Fibroblast of pulmonary artery (primary cell): ENCODE results near the gene SCAANT1.

ENCODE experiments used
- DNase-seq: peaks from one replicate; pipeline ENCODE4 v3.0.0-alpha.2; 2010; ENCODE audit warnings: low read depth
- H3K4me3 ChIP-seq: replicated peaks from 2 replicates; pipeline ENCODE4 v1.5.1; 2011; ENCODE audit warnings: low read depth, mild to moderate bottlenecking, control low read depth, low read length, moderate library complexity
- CTCF ChIP-seq: IDR thresholded peaks from 2 replicates; pipeline ENCODE4 v1.5.1; 2011; ENCODE audit warnings: mild to moderate bottlenecking, control low read depth, low read length, inconsistent platforms; ENCODE audit errors: missing control alignments

Gene SCAANT1

DNA sequence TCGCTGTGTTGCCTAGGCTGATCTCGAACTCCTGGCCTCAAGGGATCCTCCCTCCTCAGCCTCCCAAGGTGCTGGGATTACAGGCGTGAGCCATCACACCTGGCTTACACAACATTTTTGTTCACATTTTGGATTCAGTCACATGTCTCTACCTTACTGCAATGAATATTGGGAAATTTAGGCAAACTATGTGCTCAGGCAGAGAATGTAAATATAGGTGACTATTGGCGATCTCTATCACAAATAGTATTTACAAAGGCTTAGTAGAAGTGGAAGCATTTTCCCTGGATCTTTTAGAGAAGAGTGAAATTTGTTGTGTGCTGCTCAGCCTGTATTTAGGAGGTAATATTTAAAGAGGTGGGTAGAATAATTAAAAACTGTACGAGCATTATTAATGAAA lies 20.7 kb downstream of the SCAANT1 start:
- DNase-seq = no peak
- TF ChIP-seq CTCF = no peak
- H3K4me3 ChIP-seq = no peak overlapping the region

DNA sequence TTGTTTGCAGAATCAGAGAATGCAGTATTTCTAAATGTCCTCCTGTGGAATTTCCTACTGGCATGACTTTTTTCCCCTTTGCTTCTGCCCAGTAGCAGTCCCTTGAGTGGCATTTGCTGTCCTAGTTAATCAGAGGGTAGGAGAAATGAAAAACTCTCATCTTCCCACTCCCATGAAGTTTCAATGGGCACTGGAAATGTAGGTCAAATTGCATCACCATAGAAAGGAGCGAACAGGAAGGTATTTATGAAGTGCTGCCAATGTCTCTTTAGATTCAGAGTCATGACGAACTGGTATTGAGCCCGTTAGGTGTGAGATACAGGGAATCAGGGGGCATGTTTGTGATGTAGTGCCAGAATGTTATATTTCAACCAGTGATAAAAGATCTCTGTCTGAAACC lies 25.3 kb downstream of the SCAANT1 start:
- no peak for DNase-seq
- TF ChIP-seq CTCF = no peak
- H3K4me3 ChIP-seq = no peak overlapping the region

DNA sequence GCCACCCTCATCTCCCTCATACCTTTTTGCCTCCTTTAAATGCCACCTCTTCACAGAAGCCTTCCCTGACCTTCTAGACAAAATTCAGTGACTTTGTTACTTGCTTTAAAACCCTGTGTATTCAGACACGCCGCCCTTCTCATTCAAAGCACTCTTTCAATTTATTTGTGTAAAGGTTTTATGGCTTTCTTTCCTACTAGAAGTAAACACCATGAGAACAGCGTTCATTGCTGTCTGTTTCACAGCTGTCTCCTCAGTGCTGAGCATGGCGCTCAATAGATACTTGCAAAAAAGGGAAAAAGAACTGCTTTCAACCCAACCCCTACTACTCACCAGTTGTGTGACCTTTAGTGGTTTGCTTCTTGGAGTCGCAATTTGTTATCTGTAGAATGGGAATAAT lies 31.5 kb downstream of the SCAANT1 start:
- TF ChIP-seq CTCF = no peak
- no peak for DNase-seq
- no peak overlapping the region for H3K4me3 ChIP-seq

- DNase-seq = no peak
- no peak overlapping the region for H3K4me3 ChIP-seq
- TF ChIP-seq CTCF = no peak
Observed at GRCh38 chr3:63878394-63879060, 33.7 kb downstream of the SCAANT1 start.

DNA sequence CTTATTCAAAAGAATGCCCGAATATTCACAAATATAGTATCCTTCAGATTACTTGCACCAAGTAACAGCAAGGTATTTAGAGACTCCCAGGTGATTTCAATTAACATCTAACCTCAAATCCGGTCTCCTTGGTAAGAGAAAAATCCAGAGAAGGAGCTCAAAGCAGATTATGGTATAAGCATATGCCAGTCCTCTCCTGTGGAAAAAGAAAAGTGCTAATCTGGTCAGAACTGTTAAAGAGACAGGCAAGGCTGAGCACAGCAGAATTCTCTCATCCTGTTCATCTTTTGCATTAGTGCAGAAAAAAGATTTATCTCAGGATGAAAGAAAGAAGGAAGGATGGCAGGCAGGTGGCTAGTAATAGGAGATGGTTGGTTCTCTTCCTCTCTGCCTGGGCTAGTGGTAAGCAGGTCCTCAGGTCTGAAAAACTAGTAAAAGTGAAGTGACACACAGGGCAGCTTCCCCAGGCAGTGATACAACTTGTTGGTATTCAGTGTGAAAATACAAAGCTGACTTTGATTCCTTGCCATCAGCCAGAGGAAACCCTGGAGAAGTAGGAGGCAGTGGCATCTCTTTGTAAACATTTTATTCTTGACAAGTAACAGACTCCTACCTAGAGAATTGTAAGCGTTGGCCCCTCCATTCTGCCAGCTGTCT lies 34.3 kb downstream of the SCAANT1 start:
- no peak overlapping the region for H3K4me3 ChIP-seq
- DNase-seq = no peak
- TF ChIP-seq CTCF = no peak

DNA sequence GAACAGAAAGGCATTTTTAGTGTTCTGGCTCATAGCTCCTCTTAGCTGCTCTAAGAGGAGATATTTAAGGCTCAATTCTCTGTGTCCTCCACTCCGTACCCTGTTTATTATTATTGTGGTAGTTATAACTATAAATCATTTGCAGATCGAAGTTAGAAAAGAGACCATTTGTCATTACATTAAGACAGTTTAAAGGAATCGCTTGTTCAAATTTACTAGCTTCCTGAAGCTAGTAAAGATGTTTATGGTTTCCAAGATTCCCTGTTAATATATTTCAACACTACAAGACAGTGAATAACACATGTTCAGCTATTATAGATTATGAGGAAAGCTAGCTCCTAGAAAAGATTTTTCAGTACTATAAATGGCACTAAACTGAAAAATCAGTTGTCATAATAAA lies 35.9 kb downstream of the SCAANT1 start:
- H3K4me3 ChIP-seq = no peak overlapping the region
- no peak for TF ChIP-seq CTCF
- DNase-seq = no peak

GRCh38 chr3:63875510-63875909 lies 36.7 kb downstream of the SCAANT1 start:
- no peak overlapping the region for H3K4me3 ChIP-seq
- no peak for TF ChIP-seq CTCF
- no peak for DNase-seq
